SK-N-SH treated with all-trans-retinoic acid at 6 μM for 48 hours (cell line): Measurements from ENCODE around the gene SORCS2.

Source experiments
- ATAC-seq: fragments of 200-7000 bp; cut with Tn5 transposase; 3 replicates; pipeline ENCODE4 v1.9.1; 2020; ENCODE audit warnings: mild to moderate bottlenecking, moderate library complexity
- ARNTL ChIP-seq: fragments of 450-650 bp; formaldehyde crosslinking; IDR thresholded peaks from 2 replicates; pipeline ENCODE4 v1.5.0; 2020; ENCODE audit warnings: low read depth, mild to moderate bottlenecking, moderate library complexity, borderline replicate concordance
- BACH2 ChIP-seq: fragments of 250-450 bp; sonication (Bioruptor Pico); IDR thresholded peaks from 2 replicates; pipeline ENCODE4 v1.9.0; 2021; ENCODE audit warnings: mild to moderate bottlenecking, borderline replicate concordance
- CREB5 ChIP-seq: fragments of 250-450 bp; sonication (Bioruptor Pico); IDR thresholded peaks from 2 replicates; pipeline ENCODE4 v1.5.1; 2020; ENCODE audit warnings: low read depth, mild to moderate bottlenecking, moderate library complexity
- CSDC2 ChIP-seq: fragments of 250-450 bp; sonication (Bioruptor Pico); IDR thresholded peaks from 2 replicates; pipeline ENCODE4 v1.5.0; 2020; ENCODE audit warnings: mild to moderate bottlenecking, moderate library complexity
- CSRNP3 ChIP-seq: fragments of 250-450 bp; sonication (Bioruptor Pico); IDR thresholded peaks from 2 replicates; pipeline ENCODE4 v1.5.1; 2021; ENCODE audit warnings: mild to moderate bottlenecking, moderate library complexity
- ESRRG ChIP-seq: fragments of 250-450 bp; sonication (Bioruptor Pico); IDR thresholded peaks from 2 replicates; pipeline ENCODE4 v1.6.1; 2021; ENCODE audit warnings: mild to moderate bottlenecking
- GLIS3 ChIP-seq: fragments of 250-450 bp; sonication (Bioruptor Pico); IDR thresholded peaks from 2 replicates; pipeline ENCODE4 v1.5.0; 2020; ENCODE audit warnings: mild to moderate bottlenecking, moderate library complexity
- ISL1 ChIP-seq: fragments of 250-450 bp; sonication (Bioruptor Pico); IDR thresholded peaks from 2 replicates; pipeline ENCODE4 v2.1.2; 2022; ENCODE audit warnings: mild to moderate bottlenecking, moderate library complexity
- OSR1 ChIP-seq: fragments of 250-450 bp; sonication (Bioruptor Pico); IDR thresholded peaks from 2 replicates; pipeline ENCODE4 v1.8.0; 2022; ENCODE audit warnings: moderate library complexity, mild to moderate bottlenecking, inconsistent platforms
- POU6F1 ChIP-seq: fragments of 250-450 bp; sonication (Bioruptor Pico); IDR thresholded peaks from 2 replicates; pipeline ENCODE4 v1.8.0; 2021; ENCODE audit warnings: low read depth, mild to moderate bottlenecking, moderate library complexity, borderline replicate concordance
- PPARA ChIP-seq: fragments of 250-450 bp; sonication (Bioruptor Pico); IDR thresholded peaks from 2 replicates; pipeline ENCODE4 v1.5.0; 2020; ENCODE audit warnings: mild to moderate bottlenecking, borderline replicate concordance
- SNAI2 ChIP-seq: fragments of 250-450 bp; sonication (Bioruptor Pico); IDR thresholded peaks from 2 replicates; pipeline ENCODE4 v1.5.0; 2020; ENCODE audit warnings: mild to moderate bottlenecking, moderate library complexity
- TCF4 ChIP-seq: fragments of 250-450 bp; sonication (Bioruptor Pico); IDR thresholded peaks from 2 replicates; pipeline ENCODE4 v1.8.0; 2021; ENCODE audit warnings: mild to moderate bottlenecking, moderate library complexity, borderline replicate concordance
- TOX ChIP-seq: fragments of 250-450 bp; sonication (Bioruptor Pico); IDR thresholded peaks from 2 replicates; pipeline ENCODE4 v1.8.0; 2021; ENCODE audit warnings: mild to moderate bottlenecking, moderate library complexity, borderline replicate concordance
- TSHZ2 ChIP-seq: fragments of 250-450 bp; sonication (Bioruptor Pico); IDR thresholded peaks from 2 replicates; pipeline ENCODE4 v1.5.0; 2020; ENCODE audit warnings: mild to moderate bottlenecking, moderate library complexity
- ZC3H10 ChIP-seq: fragments of 250-450 bp; sonication (Bioruptor Pico); IDR thresholded peaks from 2 replicates; pipeline ENCODE4 v1.5.1; 2021; ENCODE audit warnings: mild to moderate bottlenecking, moderate library complexity
- ZFP3 ChIP-seq: fragments of 250-450 bp; sonication (Bioruptor Pico); IDR thresholded peaks from 2 replicates; pipeline ENCODE4 v1.5.0; 2020; ENCODE audit warnings: mild to moderate bottlenecking, moderate library complexity
- ZFP30 ChIP-seq: fragments of 450-650 bp; formaldehyde crosslinking; IDR thresholded peaks from 2 replicates; pipeline ENCODE4 v1.5.0; 2022; ENCODE audit warnings: mild to moderate bottlenecking, moderate library complexity
- ZNF70 ChIP-seq: fragments of 450-650 bp; formaldehyde crosslinking; IDR thresholded peaks from 2 replicates; pipeline ENCODE4 v1.5.0; 2020; ENCODE audit warnings: mild to moderate bottlenecking, moderate library complexity
- ZNF8 ChIP-seq: fragments of 450-650 bp; formaldehyde crosslinking; IDR thresholded peaks from 2 replicates; pipeline ENCODE4 v1.5.0; 2020; ENCODE audit warnings: mild to moderate bottlenecking, moderate library complexity

The SORCS2 gene

GRCh38 chr4:7733201-7733600 is 540.9 kb downstream of the SORCS2 start:
- no peak for ATAC-seq
- TF ChIP-seq CSRNP3 (CRISPR knock-in tag): no peak
- TF ChIP-seq POU6F1: no peak
- no peak for TF ChIP-seq SNAI2 (CRISPR knock-in tag)
- no peak for TF ChIP-seq ZC3H10 (CRISPR knock-in tag)
- no peak for TF ChIP-seq ZFP30 (CRISPR knock-in tag)
- TF ChIP-seq ARNTL (CRISPR knock-in tag): no peak
- no peak for TF ChIP-seq PPARA (CRISPR knock-in tag)
- TF ChIP-seq ZNF8 (CRISPR knock-in tag): no peak
- no peak for TF ChIP-seq ISL1 (CRISPR knock-in tag)
- no peak for TF ChIP-seq CSDC2 (CRISPR knock-in tag)
- no peak for TF ChIP-seq BACH2 (CRISPR knock-in tag)
- TF ChIP-seq TSHZ2 (CRISPR knock-in tag): no peak
- TF ChIP-seq TOX (CRISPR knock-in tag): no peak
- no peak for TF ChIP-seq ZFP3 (CRISPR knock-in tag)
- no peak for TF ChIP-seq ESRRG
- TF ChIP-seq OSR1 (CRISPR knock-in tag): no peak
- TF ChIP-seq ZNF70: no peak
- no peak for TF ChIP-seq GLIS3 (CRISPR knock-in tag)
- no peak for TF ChIP-seq CREB5 (CRISPR knock-in tag)
- no peak for TF ChIP-seq TCF4 (CRISPR knock-in tag)
- TF ChIP-seq, all 23 proteins: peak for 0

- ATAC-seq: no peak
- TF ChIP-seq ARNTL (CRISPR knock-in tag) (no peak), SNAI2 (CRISPR knock-in tag) (no peak), GLIS3 (CRISPR knock-in tag) (no peak), CSRNP3 (CRISPR knock-in tag) (no peak), POU6F1 (no peak), ESRRG (no peak)
Measured at GRCh38 chr4:7733801-7734650, 541.7 kb downstream of the SORCS2 start.
